ENCODE results near the gene TTYH3.
"Not testable (repeated sequence)": the region's sequence is repeated elsewhere in the genome, so short reads cannot be mapped to it uniquely, and the experiment has no call there.

TTYH3 gene

GRCh38 chr7:2675256-2675764 lies 43.5 kb downstream of the TTYH3 start:
- no peak overlapping the region for H4K8ac ChIP-seq (ENCODE audit: low read depth, low read length)
- no peak overlapping the region for H3K14ac ChIP-seq (ENCODE audit: low read length)
- peak overlapping the region in 1 of 2 donors; percentile 36 for H3K4me3 ChIP-seq (ENCODE audit: low read length in 2 of 2)
- WGBS, 2 donors (ENCODE audit: extremely low coverage in 2 of 2, insufficient read length in 2 of 2, insufficient replicate concordance in 1 of 2) = no CpG with 5 or more reads among the region's 9 CpGs
- no peak overlapping the region for H3K4me2 ChIP-seq (ENCODE audit: insufficient read depth, low read length, poor library complexity, severe bottlenecking)
- no peak overlapping the region for H3K9ac ChIP-seq (ENCODE audit: low read depth, low read length, poor library complexity)
- no peak overlapping the region for H2AK5ac ChIP-seq (ENCODE audit: low read depth, low read length)
- peaks cover 0 to 2% of the 10 kb centered on the region in 2 donors for H3K4me1 ChIP-seq (ENCODE audit: control insufficient read depth in 2 of 2, insufficient read depth in 1 of 2, low read depth in 1 of 2, low read length in 2 of 2)
- H2AFZ ChIP-seq (ENCODE audit: low read length) = no peak overlapping the region
- H3K9me3 ChIP-seq (replicated peaks in 1 of 2; ENCODE audit: control insufficient read depth in 2 of 2, insufficient read depth in 1 of 2, low read depth in 1 of 2, low read length in 2 of 2) = peaks cover 0 to 3% of the 10 kb centered on the region in 2 donors
- no peak overlapping the region for H3K23ac ChIP-seq (ENCODE audit: low read depth, low read length, poor library complexity)
- H3K4ac ChIP-seq (ENCODE audit: low read length) = no peak overlapping the region
- H3K27me3 ChIP-seq (ENCODE audit: control insufficient read depth in 3 of 3, insufficient read depth in 3 of 3, low read depth in 1 of 3, low read length in 3 of 3) = no peaks in the 10 kb centered on the region
- H3K36me3 ChIP-seq (replicated peaks in 1 of 2; ENCODE audit: control insufficient read depth in 2 of 2, insufficient read depth in 2 of 2, low read length in 2 of 2) = no peaks in the 10 kb centered on the region
- H3K27ac ChIP-seq (replicated peaks; ENCODE audit: low read length) = no peak overlapping the region
- no peak overlapping the region for H2BK5ac ChIP-seq (ENCODE audit: low read length)
- H2BK15ac ChIP-seq (ENCODE audit: low read length) = no peak overlapping the region
- no peak overlapping the region for H3K18ac ChIP-seq (ENCODE audit: low read length)
- DNase-seq (ENCODE audit: low spot score) = no peak
- H3K79me1 ChIP-seq (ENCODE audit: low read depth, low read length) = no peaks in the 10 kb centered on the region
- no peak overlapping the region for H2BK12ac ChIP-seq (ENCODE audit: low read length)
- no peak overlapping the region for H2BK120ac ChIP-seq (ENCODE audit: low read depth, low read length)
- H4K91ac ChIP-seq (ENCODE audit: low read depth, low read length, poor library complexity) = no peak overlapping the region

DNA sequence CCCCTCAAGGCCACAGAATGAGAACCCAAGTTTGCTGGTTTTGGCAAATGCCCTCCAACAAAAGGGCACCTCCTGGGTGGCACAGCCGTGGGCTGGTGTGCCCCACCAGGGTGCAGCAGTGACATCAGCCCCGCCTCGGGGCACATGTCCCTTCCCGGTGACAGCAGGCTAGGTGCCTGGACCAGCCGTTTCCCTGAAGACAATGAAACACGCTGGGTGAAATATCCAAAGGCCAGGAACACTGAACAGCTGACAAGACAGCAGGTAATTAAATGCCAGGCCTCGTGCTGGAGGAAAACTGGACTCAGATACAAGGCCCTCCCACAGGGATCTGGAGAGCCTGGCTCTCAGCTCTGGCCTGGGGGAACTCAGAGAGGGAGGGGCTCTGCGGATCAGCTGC lies 44.8 kb downstream of the TTYH3 start:
- H2AK5ac ChIP-seq (ENCODE audit: low read depth, low read length); H2BK12ac ChIP-seq (ENCODE audit: low read length); H2AFZ ChIP-seq (ENCODE audit: low read length); H2BK15ac ChIP-seq (ENCODE audit: low read length); DNase-seq (ENCODE audit: low spot score); H3K27me3 ChIP-seq (ENCODE audit: control insufficient read depth in 3 of 3, insufficient read depth in 3 of 3, low read depth in 1 of 3, low read length in 3 of 3); H3K27ac ChIP-seq (replicated peaks; ENCODE audit: low read length); H4K91ac ChIP-seq (ENCODE audit: low read depth, low read length, poor library complexity); H4K8ac ChIP-seq (ENCODE audit: low read depth, low read length); H3K9me3 ChIP-seq (replicated peaks in 1 of 2; ENCODE audit: control insufficient read depth in 2 of 2, insufficient read depth in 1 of 2, low read depth in 1 of 2, low read length in 2 of 2); H3K4me2 ChIP-seq (ENCODE audit: insufficient read depth, low read length, poor library complexity, severe bottlenecking); H3K14ac ChIP-seq (ENCODE audit: low read length); H2BK120ac ChIP-seq (ENCODE audit: low read depth, low read length); H3K36me3 ChIP-seq (replicated peaks in 1 of 2; ENCODE audit: control insufficient read depth in 2 of 2, insufficient read depth in 2 of 2, low read length in 2 of 2); H3K4ac ChIP-seq (ENCODE audit: low read length); H3K4me3 ChIP-seq (ENCODE audit: low read length in 2 of 2); H3K18ac ChIP-seq (ENCODE audit: low read length); H3K79me1 ChIP-seq (ENCODE audit: low read depth, low read length); H3K9ac ChIP-seq (ENCODE audit: low read depth, low read length, poor library complexity); H2BK5ac ChIP-seq (ENCODE audit: low read length); H3K23ac ChIP-seq (ENCODE audit: low read depth, low read length, poor library complexity); H3K4me1 ChIP-seq (ENCODE audit: control insufficient read depth in 2 of 2, insufficient read depth in 1 of 2, low read depth in 1 of 2, low read length in 2 of 2): not testable (repeated sequence)
- no CpG with 5 or more reads among the region's 8 CpGs for WGBS, 2 donors (ENCODE audit: extremely low coverage in 2 of 2, insufficient read length in 2 of 2, insufficient replicate concordance in 1 of 2)

- H2BK12ac ChIP-seq (ENCODE audit: low read length); H3K9me3 ChIP-seq (replicated peaks in 1 of 2; ENCODE audit: control insufficient read depth in 2 of 2, insufficient read depth in 1 of 2, low read depth in 1 of 2, low read length in 2 of 2); H2AFZ ChIP-seq (ENCODE audit: low read length); H3K36me3 ChIP-seq (replicated peaks in 1 of 2; ENCODE audit: control insufficient read depth in 2 of 2, insufficient read depth in 2 of 2, low read length in 2 of 2); H2BK120ac ChIP-seq (ENCODE audit: low read depth, low read length); H4K8ac ChIP-seq (ENCODE audit: low read depth, low read length); H3K4me1 ChIP-seq (ENCODE audit: control insufficient read depth in 2 of 2, insufficient read depth in 1 of 2, low read depth in 1 of 2, low read length in 2 of 2); H4K91ac ChIP-seq (ENCODE audit: low read depth, low read length, poor library complexity); H3K27me3 ChIP-seq (ENCODE audit: control insufficient read depth in 3 of 3, insufficient read depth in 3 of 3, low read depth in 1 of 3, low read length in 3 of 3); H3K79me1 ChIP-seq (ENCODE audit: low read depth, low read length); H3K4me3 ChIP-seq (ENCODE audit: low read length in 2 of 2); DNase-seq (ENCODE audit: low spot score); H3K4me2 ChIP-seq (ENCODE audit: insufficient read depth, low read length, poor library complexity, severe bottlenecking); H3K9ac ChIP-seq (ENCODE audit: low read depth, low read length, poor library complexity); H2BK5ac ChIP-seq (ENCODE audit: low read length); H3K14ac ChIP-seq (ENCODE audit: low read length); H3K4ac ChIP-seq (ENCODE audit: low read length); H2BK15ac ChIP-seq (ENCODE audit: low read length); H3K23ac ChIP-seq (ENCODE audit: low read depth, low read length, poor library complexity); H3K27ac ChIP-seq (replicated peaks; ENCODE audit: low read length); H2AK5ac ChIP-seq (ENCODE audit: low read depth, low read length); H3K18ac ChIP-seq (ENCODE audit: low read length): not testable (repeated sequence)
- no CpG with 5 or more reads among the region's 15 CpGs for WGBS, 2 donors (ENCODE audit: extremely low coverage in 2 of 2, insufficient read length in 2 of 2, insufficient replicate concordance in 1 of 2)
Measured at GRCh38 chr7:2678454-2678853, 46.7 kb downstream of the TTYH3 start.

- WGBS, 2 donors (ENCODE audit: extremely low coverage in 2 of 2, insufficient read length in 2 of 2, insufficient replicate concordance in 1 of 2) = no CpG with 5 or more reads among the region's 64 CpGs
Measured at GRCh38 chr7:2679135-2680127, 47.6 kb downstream of the TTYH3 start.

More at GRCh38 chr7:2679135-2680127, 47.6 kb downstream of the TTYH3 start:
- H3K4ac ChIP-seq (ENCODE audit: low read length); H4K91ac ChIP-seq (ENCODE audit: low read depth, low read length, poor library complexity); H3K4me3 ChIP-seq (ENCODE audit: low read length in 2 of 2); H3K4me1 ChIP-seq (ENCODE audit: control insufficient read depth in 2 of 2, insufficient read depth in 1 of 2, low read depth in 1 of 2, low read length in 2 of 2); H3K36me3 ChIP-seq (replicated peaks in 1 of 2; ENCODE audit: control insufficient read depth in 2 of 2, insufficient read depth in 2 of 2, low read length in 2 of 2); H3K9ac ChIP-seq (ENCODE audit: low read depth, low read length, poor library complexity); H3K14ac ChIP-seq (ENCODE audit: low read length); H3K79me1 ChIP-seq (ENCODE audit: low read depth, low read length); H3K27me3 ChIP-seq (ENCODE audit: control insufficient read depth in 3 of 3, insufficient read depth in 3 of 3, low read depth in 1 of 3, low read length in 3 of 3); H2AFZ ChIP-seq (ENCODE audit: low read length); H3K4me2 ChIP-seq (ENCODE audit: insufficient read depth, low read length, poor library complexity, severe bottlenecking); H2BK120ac ChIP-seq (ENCODE audit: low read depth, low read length); H3K9me3 ChIP-seq (replicated peaks in 1 of 2; ENCODE audit: control insufficient read depth in 2 of 2, insufficient read depth in 1 of 2, low read depth in 1 of 2, low read length in 2 of 2); DNase-seq (ENCODE audit: low spot score); H3K27ac ChIP-seq (replicated peaks; ENCODE audit: low read length); H3K23ac ChIP-seq (ENCODE audit: low read depth, low read length, poor library complexity); H4K8ac ChIP-seq (ENCODE audit: low read depth, low read length): not testable (repeated sequence)
- Histone ChIP-seq H2BK5ac (ENCODE audit: low read length) (peak overlapping the region; percentile 88), H3K18ac (ENCODE audit: low read length) (peak overlapping the region; percentile 31), H2BK15ac (ENCODE audit: low read length) (peak overlapping the region; percentile 54), H2BK12ac (ENCODE audit: low read length) (peak overlapping the region; percentile 30), H2AK5ac (ENCODE audit: low read depth, low read length) (peak overlapping the region; percentile 28)

All from neuronal stem cell (in vitro differentiated cells).